ELF-1 (cell line): ENCODE results near the gene CASQ2.
"Not testable (repeated sequence)": the region's sequence is repeated elsewhere in the genome, so short reads cannot be mapped to it uniquely, and the experiment has no call there.

Source experiments
- DNase-seq: peaks from one replicate; pipeline ENCODE4 v3.0.0-alpha.2; 2016; ENCODE audit warnings: low read depth, low spot score

Gene CASQ2

GRCh38 chr1:115781343-115781742 is 12.8 kb upstream of the CASQ2 start:
- DNase-seq = no peak

GRCh38 chr1:115780655-115781054 is 12.1 kb upstream of the CASQ2 start:
- DNase-seq = not testable (repeated sequence)

GRCh38 chr1:115779075-115779474 is 10.6 kb upstream of the CASQ2 start:
- not testable (repeated sequence) for DNase-seq

- peak; percentile 94 for DNase-seq
These were observed 3.4 kb upstream of the CASQ2 start for GRCh38 chr1:115771847-115772457.

- no peak for DNase-seq
These were observed 2.8 kb upstream of the CASQ2 start for GRCh38 chr1:115771094-115771846.

- DNase-seq = no peak
These were observed 1.1 kb downstream of the CASQ2 start for GRCh38 chr1:115767403-115767802.

- DNase-seq = no peak
These were observed 3.4 kb downstream of the CASQ2 start for GRCh38 chr1:115765091-115765490.

GRCh38 chr1:115764541-115764940 is 4.0 kb downstream of the CASQ2 start:
- DNase-seq = peak; percentile 48

GRCh38 chr1:115762779-115763178 is 5.7 kb downstream of the CASQ2 start:
- DNase-seq = no peak

GRCh38 chr1:115761601-115762302 is 6.8 kb downstream of the CASQ2 start:
- no peak for DNase-seq

GRCh38 chr1:115757856-115758255 is 10.7 kb downstream of the CASQ2 start:
- no peak for DNase-seq

- DNase-seq = no peak
These were observed 11.2 kb downstream of the CASQ2 start for GRCh38 chr1:115757326-115757725.

- no peak for DNase-seq
These were observed 12.8 kb downstream of the CASQ2 start for GRCh38 chr1:115755456-115756370.

GRCh38 chr1:115753830-115754229 is 14.7 kb downstream of the CASQ2 start:
- DNase-seq = peak; percentile 56

- DNase-seq = no peak
These were observed 15.2 kb downstream of the CASQ2 start for GRCh38 chr1:115753361-115753760.

- DNase-seq = no peak
These were observed 19.9 kb downstream of the CASQ2 start for GRCh38 chr1:115748401-115749150.

GRCh38 chr1:115746021-115746690 is 22.4 kb downstream of the CASQ2 start:
- DNase-seq = no peak

- no peak for DNase-seq
These were observed 23.8 kb downstream of the CASQ2 start for GRCh38 chr1:115744646-115745275.

GRCh38 chr1:115740811-115741210 is 27.7 kb downstream of the CASQ2 start:
- no peak for DNase-seq

- no peak for DNase-seq
These were observed 36.2 kb downstream of the CASQ2 start for GRCh38 chr1:115732316-115732715.
